ENCODE results near the gene GAK.

- TF ChIP-seq CTCF (optimal IDR thresholded peaks at IDR 0.05 in 1 of 3, IDR thresholded peaks at IDR 0.05 in 1 of 3, conservative IDR thresholded peaks at IDR 0.05 in 1 of 3; ENCODE audit: extremely low read depth in 1 of 3, insufficient read depth in 2 of 3, low read length in 3 of 3), result no peak
- no peak for TF ChIP-seq EZH2 (IDR thresholded peaks at IDR 0.05; ENCODE audit: low read length)
Observed at GRCh38 chr4:801436-802124, 130.5 kb downstream of the GAK start.

All from keratinocyte (primary cell).